Fibroblast of the aortic adventitia (primary cell): Measurements from ENCODE around the gene UNC13D. TPM values are rescaled to one million over a fixed set of nuclear protein-coding genes. Genes with fewer than 3 reads are reported as not detected.

Experiments
- DNase-seq: peaks from one replicate; pipeline ENCODE4 v3.0.0-alpha.2; 2010; ENCODE audit warnings: low read depth
- H3K4me3 ChIP-seq: 2 replicates; pipeline ENCODE4 v1.5.1; 2011; ENCODE audit warnings: low read depth, mild to moderate bottlenecking, control low read depth, low read length, moderate library complexity
- total RNA-seq: library from RNA; depleted of rRNA; stranded (reverse); fragments of >200 nt; gene quantifications from 2 replicates; pipeline ENCODE4 v1.2.3, GENCODE V29; 2012; ENCODE audit warnings: low replicate concordance
- TF ChIP-seq, protein P1 (sequence below): IDR thresholded peaks from 2 replicates; pipeline ENCODE4 v1.5.1; 2011; ENCODE audit warnings: mild to moderate bottlenecking, low read length, control low read depth, inconsistent platforms; ENCODE audit not compliant: insufficient read depth

The UNC13D gene
- total RNA-seq, 1 donor: 0.54 TPM

DNA sequence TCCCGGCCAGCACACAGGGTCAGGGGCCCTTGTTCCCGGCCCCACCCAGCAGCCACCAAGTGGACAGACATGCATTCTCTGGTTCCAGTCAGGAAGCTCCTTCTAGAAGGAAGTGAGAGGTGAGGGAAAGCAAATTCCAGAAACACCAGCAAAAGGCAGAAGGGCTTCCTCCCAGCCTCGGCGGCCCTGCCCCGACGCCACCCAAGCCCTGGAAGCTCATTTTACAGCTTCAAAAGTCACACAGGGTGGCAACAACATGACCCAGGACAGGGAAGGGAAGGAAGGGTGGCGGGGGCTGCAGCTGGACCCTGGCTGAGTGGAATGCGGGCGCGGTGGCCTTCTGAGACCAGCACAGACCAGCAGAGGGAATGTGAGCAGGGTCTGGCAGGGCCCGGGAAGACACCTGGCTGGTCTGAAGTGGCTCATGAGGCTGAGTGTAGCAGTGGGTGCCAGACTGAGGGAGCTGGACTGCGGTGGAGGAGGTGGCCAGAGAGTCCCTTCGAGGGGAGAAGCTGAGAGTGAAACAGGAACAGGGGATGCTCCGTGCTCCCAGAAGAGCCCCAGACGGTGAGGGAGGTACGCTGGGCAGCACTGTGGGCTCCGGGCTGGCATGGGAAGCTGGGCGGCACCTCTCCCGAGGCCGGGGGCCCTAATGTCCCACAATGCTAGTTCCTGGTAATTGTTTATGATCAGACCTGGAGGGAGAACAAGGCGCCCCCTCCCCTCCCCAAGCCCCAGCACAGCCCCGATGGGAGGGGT is 1.9 kb upstream of the UNC13D start:
- TF ChIP-seq, protein P1, sequence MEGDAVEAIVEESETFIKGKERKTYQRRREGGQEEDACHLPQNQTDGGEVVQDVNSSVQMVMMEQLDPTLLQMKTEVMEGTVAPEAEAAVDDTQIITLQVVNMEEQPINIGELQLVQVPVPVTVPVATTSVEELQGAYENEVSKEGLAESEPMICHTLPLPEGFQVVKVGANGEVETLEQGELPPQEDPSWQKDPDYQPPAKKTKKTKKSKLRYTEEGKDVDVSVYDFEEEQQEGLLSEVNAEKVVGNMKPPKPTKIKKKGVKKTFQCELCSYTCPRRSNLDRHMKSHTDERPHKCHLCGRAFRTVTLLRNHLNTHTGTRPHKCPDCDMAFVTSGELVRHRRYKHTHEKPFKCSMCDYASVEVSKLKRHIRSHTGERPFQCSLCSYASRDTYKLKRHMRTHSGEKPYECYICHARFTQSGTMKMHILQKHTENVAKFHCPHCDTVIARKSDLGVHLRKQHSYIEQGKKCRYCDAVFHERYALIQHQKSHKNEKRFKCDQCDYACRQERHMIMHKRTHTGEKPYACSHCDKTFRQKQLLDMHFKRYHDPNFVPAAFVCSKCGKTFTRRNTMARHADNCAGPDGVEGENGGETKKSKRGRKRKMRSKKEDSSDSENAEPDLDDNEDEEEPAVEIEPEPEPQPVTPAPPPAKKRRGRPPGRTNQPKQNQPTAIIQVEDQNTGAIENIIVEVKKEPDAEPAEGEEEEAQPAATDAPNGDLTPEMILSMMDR: no peak
- H3K4me3 ChIP-seq: no peak overlapping the region
- no peak for DNase-seq

DNA sequence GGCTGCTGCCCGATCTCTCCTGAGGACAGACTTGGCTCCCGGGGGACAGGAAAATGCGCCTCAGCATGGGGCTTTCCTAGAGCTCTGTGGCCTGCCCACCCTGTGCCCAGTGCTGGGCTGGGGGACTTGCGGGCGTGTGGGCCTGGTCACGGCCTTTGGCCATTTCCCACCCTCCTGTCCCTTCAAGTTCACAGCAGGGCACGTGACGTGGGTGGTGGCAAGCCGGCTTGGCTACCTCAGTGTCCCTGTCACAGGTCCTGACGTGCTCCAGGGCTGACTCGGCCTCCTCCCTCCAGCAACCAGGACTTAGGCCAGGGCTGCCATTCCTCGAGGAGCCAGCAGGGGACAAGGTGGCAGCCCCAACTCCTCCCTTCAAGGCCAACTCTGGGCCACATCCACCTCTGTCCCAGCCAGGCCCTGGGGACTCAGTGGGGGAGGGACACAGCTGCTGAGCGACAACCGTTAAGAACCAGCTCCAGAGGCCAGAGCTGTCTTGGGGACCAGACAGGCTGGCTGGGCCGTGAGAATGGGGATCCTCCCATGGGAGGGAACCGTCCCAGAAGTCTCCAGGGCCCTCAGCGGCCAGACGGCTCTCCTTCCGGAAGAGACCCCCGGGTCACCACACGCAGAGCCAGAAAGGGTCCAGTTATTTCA is 981 bp upstream of the UNC13D start:
- DNase-seq: peak; percentile 52
- TF ChIP-seq, protein P1: peak; percentile 83
- H3K4me3 ChIP-seq: no peak overlapping the region

DNA sequence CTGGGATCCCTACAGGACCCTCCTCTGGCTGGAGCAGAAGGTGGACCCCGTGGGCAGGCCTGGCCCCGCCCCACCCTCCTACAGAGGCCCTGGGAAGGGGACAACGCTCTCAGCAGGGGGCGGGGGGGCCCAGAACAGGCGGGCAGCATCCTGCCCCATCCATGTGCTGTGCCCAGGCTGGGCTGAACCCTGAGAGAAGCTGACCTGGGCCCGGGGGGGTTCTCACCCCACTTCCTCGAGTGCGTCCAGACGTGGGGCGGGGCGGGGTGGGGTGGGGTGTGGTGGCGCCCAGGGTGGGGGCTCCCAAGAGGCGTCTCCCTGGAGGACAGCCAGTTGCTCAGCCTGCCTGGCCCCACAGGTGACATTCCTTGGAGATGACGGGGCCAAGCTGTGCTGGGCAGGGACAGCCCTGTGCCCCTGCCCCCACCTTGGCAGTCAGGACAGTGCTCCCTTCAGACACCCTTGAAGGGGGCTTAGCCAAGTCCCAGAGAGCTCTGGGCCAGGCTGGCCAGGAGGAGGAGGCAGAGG is 390 bp upstream of the UNC13D start:
- DNase-seq: no peak
- TF ChIP-seq, protein P1: no peak
- no peak overlapping the region for H3K4me3 ChIP-seq

DNA sequence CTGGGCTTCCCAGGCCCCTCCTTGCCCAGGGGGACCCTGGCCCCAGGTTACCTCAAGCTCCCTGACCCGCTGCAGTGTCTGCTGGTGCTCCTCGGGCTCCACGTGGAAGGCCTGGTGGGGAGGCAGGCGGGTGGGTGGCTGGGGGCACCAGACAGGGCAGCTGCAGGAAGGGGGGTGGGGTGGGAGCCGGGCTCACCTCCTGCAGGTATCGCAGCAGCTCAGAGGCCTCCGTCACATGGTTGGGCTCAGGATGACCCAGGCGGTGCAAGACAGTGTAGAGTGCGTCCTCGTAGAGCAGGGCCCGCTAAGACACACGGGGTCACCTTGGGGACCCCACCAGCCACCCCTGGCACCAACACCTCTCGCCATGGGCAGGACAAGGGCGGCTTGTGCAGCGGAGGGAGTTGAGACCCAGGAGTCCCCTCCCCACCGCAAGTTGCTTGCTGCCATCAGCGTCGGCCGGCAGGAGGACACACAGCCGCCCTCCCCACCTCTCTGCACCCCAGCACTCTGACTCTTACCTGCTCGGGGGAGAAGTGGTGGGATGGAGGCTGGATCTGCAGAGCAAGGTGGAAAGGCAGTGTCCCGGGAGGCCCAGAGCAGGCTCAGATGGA is 1.1 kb downstream of the UNC13D start:
- DNase-seq: no peak
- TF ChIP-seq, protein P1: no peak
- H3K4me3 ChIP-seq: no peak overlapping the region

DNA sequence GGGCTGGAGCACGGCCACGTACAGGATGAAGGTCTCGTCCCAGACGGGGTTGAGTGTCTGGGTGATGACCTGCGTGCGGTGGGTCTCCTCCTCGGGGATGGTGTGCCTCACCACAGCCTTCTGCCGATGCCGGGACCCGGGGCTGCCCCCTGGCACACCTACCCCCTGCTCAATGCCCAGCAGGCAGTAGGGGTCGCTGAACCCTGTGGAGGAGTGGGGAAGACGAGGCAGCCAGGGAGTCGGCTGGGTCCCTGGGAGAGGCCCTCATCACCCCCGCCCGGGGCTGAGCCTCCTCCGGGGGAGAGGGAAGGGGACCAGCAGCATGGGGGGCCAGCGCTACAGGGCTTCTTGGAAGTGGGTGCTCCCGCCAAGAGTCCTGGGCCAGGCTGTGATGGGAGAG is 1.8 kb downstream of the UNC13D start:
- no peak for DNase-seq
- H3K4me3 ChIP-seq: no peak overlapping the region
- TF ChIP-seq, protein P1: no peak

DNA sequence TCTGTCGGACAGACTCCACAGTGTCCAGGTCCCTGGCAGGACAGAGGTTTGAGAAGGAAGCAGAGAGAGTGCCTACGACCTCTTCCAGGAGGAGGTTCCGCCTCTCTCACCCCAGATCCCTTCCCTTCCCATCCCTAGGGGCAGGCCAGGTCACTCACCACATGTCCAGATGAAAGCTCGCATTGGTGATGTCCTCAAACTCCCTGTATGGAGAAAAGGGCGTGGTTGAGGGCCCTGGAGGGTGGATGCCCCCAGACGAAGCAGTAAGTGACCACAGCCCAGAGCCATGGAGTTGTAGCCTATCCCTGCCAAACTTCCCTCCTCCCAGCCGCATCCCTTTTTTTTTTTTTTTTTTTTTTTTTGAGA is 3.4 kb downstream of the UNC13D start:
- DNase-seq: no peak
- H3K4me3 ChIP-seq: no peak overlapping the region
- TF ChIP-seq, protein P1: no peak
